Chondrocyte (in vitro differentiated cells): ENCODE results near the gene KIF25. TPM values are rescaled to one million over a fixed set of nuclear protein-coding genes. Genes with fewer than 3 reads are reported as not detected.
"Not testable (repeated sequence)": the region's sequence is repeated elsewhere in the genome, so short reads cannot be mapped to it uniquely, and the experiment has no call there.

Experiments used
- DNase-seq: peaks from one replicate; pipeline ENCODE4 v3.0.0; 2021; ENCODE audit warnings: mixed read lengths, low spot score
- H3K27ac Mint-ChIP-seq: one replicate; pipeline ENCODE4 v1.8.0; 2021; ENCODE audit warnings: mild to moderate bottlenecking, moderate library complexity, mixed read lengths; ENCODE audit not compliant: unreplicated experiment
- H3K27me3 Mint-ChIP-seq: 2 replicates; pipeline ENCODE4 v1.8.0; 2021; ENCODE audit warnings: low read depth, mixed read lengths
- H3K36me3 Mint-ChIP-seq: 2 replicates; pipeline ENCODE4 v1.8.0; 2021; ENCODE audit warnings: low read depth, mixed read lengths
- H3K4me1 Mint-ChIP-seq: 2 replicates; pipeline ENCODE4 v1.8.0; 2021; ENCODE audit warnings: low read depth, mild to moderate bottlenecking, mixed read lengths
- H3K4me3 Mint-ChIP-seq: one replicate; pipeline ENCODE4 v1.8.0; 2021; ENCODE audit warnings: mild to moderate bottlenecking, moderate library complexity, mixed read lengths; ENCODE audit not compliant: unreplicated experiment
- H3K9me3 Mint-ChIP-seq: 2 replicates; pipeline ENCODE4 v1.8.0; 2021; ENCODE audit warnings: low read depth, mixed read lengths
- total RNA-seq: library from RNA; stranded (reverse); gene quantifications from 3 replicates; pipeline ENCODE4 v1.2.1, GENCODE V29; 2021
- TF ChIP-seq, protein P1 (sequence below): fragments of 200-600 bp; sonication (generic); IDR thresholded peaks from 2 replicates; pipeline ENCODE4 v1.5.0; 2021; ENCODE audit warnings: antibody characterized with exemption, mild to moderate bottlenecking, moderate library complexity

Gene KIF25
- total RNA-seq, 1 donor from 2014 or later, result not detected

DNA sequence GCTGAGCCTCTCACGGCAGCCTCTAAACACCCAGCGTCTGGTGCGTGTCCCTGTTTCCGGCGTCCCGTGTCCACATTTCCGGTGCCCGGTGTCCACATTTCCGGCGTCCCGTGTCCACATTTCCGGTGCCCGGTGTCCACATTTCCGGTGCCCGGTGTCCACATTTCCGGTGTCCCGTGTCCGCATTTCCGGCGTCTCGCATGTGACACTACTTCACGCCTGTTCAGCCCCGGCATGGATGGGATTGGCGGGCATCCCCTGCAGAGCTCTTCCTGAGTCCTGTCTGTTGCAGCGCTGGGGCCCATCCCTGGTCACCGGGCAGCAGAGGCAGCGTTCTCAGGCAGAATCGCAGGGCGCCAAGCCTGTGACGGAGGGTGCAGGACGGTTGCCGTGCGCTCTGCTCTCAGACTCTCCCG lies 78.3 kb downstream of the KIF25 start:
- Mint-ChIP-seq H3K36me3 (no peaks in the 10 kb centered on the region), H3K9me3 (no peaks in the 10 kb centered on the region), H3K4me3 (no peak overlapping the region), H3K4me1 (peaks cover 20% of the 10 kb centered on the region), H3K27ac (no peak overlapping the region), H3K27me3 (peaks cover 2% of the 10 kb centered on the region)
- DNase-seq, result no peak
- TF ChIP-seq, protein P1, sequence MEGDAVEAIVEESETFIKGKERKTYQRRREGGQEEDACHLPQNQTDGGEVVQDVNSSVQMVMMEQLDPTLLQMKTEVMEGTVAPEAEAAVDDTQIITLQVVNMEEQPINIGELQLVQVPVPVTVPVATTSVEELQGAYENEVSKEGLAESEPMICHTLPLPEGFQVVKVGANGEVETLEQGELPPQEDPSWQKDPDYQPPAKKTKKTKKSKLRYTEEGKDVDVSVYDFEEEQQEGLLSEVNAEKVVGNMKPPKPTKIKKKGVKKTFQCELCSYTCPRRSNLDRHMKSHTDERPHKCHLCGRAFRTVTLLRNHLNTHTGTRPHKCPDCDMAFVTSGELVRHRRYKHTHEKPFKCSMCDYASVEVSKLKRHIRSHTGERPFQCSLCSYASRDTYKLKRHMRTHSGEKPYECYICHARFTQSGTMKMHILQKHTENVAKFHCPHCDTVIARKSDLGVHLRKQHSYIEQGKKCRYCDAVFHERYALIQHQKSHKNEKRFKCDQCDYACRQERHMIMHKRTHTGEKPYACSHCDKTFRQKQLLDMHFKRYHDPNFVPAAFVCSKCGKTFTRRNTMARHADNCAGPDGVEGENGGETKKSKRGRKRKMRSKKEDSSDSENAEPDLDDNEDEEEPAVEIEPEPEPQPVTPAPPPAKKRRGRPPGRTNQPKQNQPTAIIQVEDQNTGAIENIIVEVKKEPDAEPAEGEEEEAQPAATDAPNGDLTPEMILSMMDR, result no peak

DNA sequence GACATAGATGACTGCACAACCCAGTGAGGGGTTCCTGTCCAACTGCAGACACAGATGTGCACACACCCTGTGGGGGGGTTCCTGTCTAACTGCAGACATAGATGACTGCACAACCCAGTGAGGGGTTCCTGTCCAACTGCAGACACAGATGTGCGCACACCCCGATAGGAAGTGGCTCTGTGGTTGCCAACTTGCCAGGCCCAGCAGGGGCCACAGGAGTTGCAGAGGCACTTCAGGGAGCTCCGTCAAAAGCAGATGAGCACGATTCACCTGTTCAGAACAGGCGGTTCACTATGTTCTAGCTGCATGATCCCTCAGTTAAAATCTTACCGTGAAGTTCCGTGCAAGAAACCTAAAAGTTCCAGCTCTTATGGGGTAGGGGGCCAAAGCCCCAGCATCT lies 79.9 kb downstream of the KIF25 start:
- not testable (repeated sequence) for H3K27ac Mint-ChIP-seq, H3K27me3 Mint-ChIP-seq, DNase-seq, H3K9me3 Mint-ChIP-seq, H3K36me3 Mint-ChIP-seq, H3K4me3 Mint-ChIP-seq
- peaks cover 18% of the 10 kb centered on the region for H3K4me1 Mint-ChIP-seq

DNA sequence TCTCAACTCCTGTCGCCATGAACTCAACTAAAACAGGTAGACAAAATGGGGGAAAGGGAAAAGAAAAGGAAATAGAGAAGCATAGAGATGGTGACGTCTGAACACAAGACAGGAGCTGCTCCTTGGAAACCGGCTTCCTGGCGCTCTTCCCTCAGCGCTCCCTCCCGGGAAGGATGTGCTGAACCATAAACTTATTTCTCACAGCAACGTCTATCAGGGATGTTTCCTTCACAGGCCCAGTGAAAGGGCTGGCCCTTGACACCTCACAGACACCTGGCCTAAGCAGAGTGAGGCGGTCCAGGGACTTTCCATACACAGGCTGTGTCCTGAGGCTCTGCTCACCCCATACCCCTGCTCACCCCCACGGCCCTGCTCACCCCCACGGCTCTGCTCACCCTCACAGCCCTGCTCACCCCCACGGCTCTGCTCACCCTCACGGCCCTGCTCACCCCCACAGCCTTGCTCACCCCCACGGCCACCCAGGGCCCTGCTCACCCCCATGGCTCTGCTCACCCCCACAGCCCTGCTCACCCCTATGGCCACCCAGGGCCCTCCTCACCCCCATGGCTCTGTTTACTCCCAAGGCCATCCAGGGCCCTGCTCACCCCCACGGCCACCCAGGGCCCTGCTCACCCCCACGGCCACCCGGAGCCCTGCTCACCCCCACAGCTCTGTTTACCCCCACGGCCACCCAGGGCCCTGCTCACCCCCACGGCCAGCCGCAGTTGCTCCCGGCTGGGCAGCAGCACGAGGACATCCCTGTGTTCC lies 80.9 kb downstream of the KIF25 start:
- Mint-ChIP-seq H3K4me3 (no peak overlapping the region), H3K27me3 (peaks cover 16% of the 10 kb centered on the region), H3K4me1 (peaks cover 14% of the 10 kb centered on the region), H3K27ac (no peak overlapping the region), H3K9me3 (no peaks in the 10 kb centered on the region), H3K36me3 (no peaks in the 10 kb centered on the region)
- TF ChIP-seq, protein P1, result no peak
- no peak for DNase-seq

DNA sequence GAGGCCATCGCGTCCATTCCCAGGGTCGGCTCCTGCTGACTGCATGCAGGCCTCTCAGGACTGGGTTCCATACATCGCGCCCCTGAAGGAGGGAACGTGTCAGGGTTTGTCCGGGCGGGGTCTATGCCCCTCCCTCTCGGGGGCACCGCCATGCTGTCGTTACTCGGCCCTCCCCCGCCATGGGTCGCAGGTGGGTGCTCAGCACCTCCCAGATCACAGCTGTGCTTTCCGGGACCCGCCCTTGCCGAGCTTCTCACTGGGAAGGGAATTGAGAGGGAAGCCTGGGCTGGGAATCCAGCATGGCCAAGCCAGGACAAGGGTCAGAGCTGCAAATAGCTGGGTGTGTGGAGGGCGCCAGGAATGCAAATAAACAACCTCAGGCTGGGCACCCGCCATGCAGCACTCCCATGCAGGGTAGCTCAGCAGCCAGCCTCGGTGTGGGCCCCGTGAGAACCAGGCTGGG lies 81.5 kb downstream of the KIF25 start, which contains the start of gene FRMD1:
Gene FRMD1, minus strand, starts transcription at position 270 of the 463 bp plus-strand sequence. Its CDS starts 118 bp downstream, at position 152.
- Mint-ChIP-seq H3K9me3 (no peaks in the 10 kb centered on the region), H3K4me3 (no peak within 1 kb of the TSS), H3K27ac (no peak within 1 kb of the TSS), H3K27me3 (peaks cover 22% of the 10 kb centered on the region), H3K4me1 (peaks cover 14% of the 10 kb centered on the region), H3K36me3 (no peaks in the 10 kb centered on the region)
- TF ChIP-seq, protein P1, result no peak
- DNase-seq, result no peak

DNA sequence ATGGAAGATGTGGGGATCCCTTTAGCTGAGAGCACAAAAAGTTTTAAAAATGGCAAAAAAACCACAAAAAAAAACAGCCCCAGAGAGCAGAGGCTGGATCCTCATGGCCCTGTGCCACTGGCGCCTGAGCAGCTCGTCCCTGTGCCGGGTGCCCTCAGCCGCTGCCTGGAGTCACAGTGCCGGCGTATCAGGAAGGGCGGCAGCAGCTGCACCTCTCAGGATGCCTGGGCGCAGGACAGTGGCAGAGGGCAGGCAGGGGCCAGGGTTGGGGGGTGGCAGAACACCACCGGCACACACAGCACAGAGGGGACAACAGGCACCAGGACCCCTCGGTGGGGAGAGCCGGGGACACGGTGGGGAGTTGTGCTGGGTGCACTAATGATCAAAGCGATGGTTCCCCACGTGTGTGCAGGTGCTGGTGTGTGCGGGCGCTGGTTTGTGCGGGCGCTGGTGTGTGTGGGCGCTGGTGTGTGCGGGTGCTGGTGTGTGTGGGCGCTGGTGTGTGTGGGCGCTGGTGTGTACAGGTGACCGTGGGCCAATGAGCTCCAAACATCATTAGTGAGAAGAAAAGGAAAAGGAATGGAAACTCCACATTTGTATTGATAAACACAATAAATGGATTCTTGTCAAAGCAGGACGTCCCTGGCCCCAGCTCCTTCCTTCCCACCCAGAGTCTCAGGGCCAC lies 83.1 kb downstream of the KIF25 start:
- no peak overlapping the region for H3K4me3 Mint-ChIP-seq
- no peaks in the 10 kb centered on the region for H3K9me3 Mint-ChIP-seq
- no peak for DNase-seq
- H3K4me1 Mint-ChIP-seq, result peaks cover 14% of the 10 kb centered on the region
- H3K27me3 Mint-ChIP-seq, result peaks cover 25% of the 10 kb centered on the region
- no peaks in the 10 kb centered on the region for H3K36me3 Mint-ChIP-seq
- H3K27ac Mint-ChIP-seq, result no peak overlapping the region
- TF ChIP-seq, protein P1, result no peak
